SW480 (cell line): Measurements from ENCODE around the gene RETREG1.
A peak's percentile ranks its signal among the peaks of the same experiment; 100 is the strongest.

Source experiments
- DNase-seq: peaks from one replicate; pipeline ENCODE4 v3.0.0-alpha.2; 2016; ENCODE audit warnings: low spot score

Gene RETREG1

DNA sequence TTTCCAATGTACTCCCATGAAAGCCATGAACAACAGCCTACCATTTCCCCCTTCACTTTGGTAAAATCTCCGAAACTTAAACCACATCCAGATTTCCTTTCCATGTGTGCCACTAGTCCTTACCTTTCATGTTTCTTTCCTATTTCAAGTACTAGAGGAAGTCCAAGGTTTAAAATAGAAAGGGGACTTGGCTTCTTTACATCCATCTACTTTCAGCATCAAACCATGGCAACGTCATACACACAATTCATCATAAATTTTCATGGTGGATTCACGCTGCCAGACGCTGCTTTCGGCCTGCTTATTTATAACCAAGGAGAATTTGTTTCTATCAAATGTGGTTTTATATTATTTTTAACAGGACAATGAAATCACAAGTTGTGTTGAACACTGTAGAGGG lies 92.5 kb downstream of the RETREG1 start:
- no peak for DNase-seq

DNA sequence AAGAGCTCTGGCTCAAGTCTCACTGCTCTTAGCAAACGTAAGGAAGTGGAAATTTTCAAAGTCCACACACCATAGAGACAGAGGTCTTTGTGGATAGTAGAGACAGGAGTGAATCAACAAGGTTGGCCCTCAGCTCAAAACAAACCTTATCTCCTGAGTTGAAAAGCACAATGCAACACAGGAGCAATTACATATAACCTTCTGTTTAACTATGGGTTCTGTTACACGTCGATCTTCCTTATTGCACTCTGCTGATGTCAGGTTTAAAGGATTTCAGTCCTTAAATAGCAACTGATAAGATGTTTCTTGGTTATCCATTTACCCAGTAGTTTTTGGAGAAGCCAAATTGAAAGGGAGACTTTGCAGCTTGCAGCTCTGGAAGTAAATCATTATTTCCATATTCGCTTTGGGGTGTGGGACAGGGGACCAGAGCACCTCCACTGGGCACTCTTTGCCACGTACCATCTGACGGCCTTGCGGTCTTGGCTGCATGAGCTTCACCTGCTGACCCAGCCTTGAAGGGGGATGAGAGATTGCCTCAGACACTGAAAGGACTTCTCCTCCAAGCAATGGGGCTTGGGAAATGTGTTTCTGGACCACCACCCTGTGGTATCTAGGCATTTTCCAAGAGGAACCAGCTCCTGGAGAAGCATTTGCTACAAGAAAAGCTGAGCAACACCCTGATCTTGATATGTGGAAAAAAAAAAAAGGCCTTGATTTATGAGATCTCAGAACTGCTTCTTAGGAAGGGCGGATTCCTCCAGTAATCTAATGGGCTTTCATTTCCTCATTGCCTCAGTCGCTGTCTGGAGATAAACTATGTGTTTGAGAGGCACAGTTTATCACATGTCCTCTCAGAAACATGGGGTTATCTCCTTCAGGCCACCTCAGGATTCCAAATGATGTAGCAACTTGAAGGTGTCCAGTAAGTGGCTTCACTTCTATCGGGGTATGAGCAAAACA lies 95.0 kb downstream of the RETREG1 start:
- no peak for DNase-seq

DNA sequence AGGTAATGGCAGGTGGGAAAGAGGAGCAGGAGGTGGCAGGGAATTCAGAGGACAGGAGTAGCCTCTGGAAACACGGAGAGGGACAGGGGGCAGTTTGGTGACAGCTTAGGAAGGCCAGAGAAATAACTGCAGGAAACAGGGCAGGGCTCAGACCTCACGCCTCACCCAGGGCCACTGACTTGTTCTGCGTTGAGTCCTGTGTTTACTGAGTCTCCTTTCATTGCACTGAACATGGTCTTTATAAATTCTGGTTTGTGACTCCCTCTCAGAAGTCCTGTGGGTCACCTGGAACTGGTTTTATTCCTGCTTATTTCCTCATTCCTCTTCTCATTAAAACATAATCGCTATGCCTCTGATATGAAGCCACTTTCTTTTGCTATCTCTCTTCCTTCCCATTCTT lies 96.0 kb downstream of the RETREG1 start:
- DNase-seq = no peak

DNA sequence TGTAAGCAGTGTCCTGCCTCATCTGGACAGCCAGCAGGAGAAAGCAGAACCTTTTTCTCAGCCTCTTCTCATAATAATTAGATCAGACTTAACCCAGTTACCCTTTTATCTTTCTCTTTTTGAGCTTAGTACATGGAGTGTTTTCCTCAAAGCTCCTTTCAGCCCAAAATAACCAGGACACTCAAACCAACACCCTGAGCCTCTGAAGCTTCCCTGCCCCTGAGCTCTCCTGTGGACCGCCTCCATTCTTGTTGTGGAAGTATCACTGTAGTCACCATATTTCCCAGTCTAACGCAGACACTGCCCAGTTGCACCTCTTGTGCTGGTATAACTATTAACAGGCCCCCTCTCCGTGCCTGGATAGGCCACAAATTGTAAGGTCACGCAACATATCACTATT lies 97.4 kb downstream of the RETREG1 start:
- DNase-seq = no peak

DNA sequence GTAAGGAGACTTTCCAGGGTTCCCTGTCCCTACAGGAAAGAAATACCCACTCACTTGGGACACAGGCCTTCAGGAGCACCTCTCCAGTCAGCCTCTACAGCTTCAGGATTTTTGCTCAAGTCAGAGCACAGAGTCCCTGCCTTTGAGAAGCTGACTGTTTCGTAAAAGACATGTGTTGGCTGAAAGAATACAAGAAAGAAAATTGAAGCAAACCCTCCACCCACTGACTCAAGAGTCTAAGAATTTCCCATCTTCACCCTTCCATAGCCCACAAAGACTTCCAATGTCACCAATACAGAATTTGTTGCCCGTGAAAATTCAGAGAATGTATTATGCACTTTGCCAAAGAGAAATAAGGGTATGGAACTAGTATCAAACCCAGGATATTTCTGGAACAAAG lies 98.2 kb downstream of the RETREG1 start:
- DNase-seq = no peak

DNA sequence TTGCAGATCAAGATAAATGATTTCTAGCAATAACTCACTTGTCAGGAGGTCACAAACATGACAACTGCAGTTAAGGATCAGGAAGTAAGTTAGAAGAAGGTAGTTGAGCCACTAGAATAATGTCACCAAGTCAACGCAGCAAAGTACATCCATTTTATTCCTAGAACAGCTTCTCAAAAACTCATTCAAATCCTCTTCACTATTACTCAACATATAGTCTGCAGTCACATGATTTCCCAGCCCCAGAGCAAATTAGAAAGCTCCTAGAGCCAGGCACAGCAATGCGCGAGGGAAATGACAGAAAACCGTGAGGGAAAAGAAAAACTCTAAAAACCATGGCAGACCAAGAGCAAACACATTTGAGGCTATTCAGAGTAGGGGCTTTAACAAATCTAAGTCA lies 101.3 kb downstream of the RETREG1 start:
- no peak for DNase-seq

DNA sequence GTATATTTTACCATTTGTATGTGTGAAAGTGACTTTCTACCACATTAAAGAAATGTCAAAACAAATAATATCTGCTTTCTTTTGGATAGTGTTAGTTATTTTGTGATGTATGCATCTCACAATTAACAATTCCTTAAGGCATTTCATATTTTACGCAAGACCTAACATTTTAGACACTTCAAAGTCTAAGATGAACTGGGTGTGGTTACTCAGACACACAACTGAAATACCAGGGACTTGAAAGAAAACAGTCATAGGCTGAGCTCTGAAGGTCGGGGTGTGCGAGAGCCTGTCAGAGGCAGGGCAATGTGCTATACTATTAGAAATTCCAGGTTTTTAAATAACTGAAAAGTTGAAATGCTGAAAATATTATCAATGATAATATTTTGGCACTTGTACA lies 106.7 kb downstream of the RETREG1 start:
- DNase-seq = no peak

DNA sequence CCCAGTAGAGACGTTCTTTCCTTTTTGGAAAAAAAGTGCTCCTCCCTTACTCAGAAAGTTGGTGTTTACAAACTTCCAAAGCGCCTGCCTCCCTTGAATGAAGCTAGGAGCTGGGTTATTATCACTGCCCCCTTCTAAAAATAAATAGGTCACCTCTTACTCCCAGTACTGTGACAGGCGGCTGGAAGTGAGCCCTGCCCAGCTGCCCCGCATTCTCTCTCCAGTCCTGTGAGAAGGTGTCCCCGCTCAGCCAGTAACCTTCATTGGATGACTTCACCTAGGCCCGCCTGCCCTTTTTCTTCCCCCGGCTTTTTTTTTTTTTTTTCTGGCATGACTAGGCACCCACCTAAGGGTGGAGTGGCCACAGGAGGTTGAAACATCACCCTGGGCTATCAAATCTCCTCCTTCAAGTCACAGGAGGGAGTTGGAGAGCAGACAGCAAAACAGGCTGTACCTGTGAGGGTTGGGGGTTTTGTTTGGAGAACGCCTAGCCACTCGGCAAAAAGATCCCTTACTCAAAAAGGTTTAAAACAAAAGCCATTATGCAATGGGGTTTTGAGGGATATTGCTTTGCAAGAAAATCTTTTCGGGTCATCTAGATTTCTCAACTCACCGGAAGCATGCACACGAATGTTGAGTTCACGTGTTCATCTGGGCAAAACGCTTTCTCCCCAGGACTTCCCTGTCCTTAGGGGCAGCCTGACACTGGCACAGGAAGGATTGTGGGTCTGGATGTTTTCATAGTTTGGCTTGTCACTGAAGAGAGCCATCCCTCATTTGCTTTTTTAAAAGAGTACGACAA lies 107.9 kb downstream of the RETREG1 start:
- DNase-seq = peak; percentile 88

DNA sequence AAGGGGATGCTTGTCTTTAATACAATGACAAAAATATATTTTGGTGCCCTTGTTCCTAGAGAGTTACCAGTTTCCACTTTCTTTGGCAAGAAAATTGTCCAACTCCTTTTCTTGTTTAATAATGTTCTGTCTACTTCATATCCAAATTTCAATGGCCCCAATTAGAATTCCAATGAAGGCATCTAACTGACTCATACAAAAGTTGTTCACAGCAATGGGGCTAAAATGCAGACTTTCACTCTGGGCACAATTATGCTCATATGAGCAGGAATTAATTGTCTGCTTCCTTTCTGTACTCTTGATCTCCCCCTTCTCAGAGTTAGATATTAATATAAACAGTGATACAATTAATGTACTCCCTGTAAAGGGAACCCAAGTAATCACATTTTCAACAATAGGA lies 109.1 kb downstream of the RETREG1 start:
- DNase-seq = no peak

DNA sequence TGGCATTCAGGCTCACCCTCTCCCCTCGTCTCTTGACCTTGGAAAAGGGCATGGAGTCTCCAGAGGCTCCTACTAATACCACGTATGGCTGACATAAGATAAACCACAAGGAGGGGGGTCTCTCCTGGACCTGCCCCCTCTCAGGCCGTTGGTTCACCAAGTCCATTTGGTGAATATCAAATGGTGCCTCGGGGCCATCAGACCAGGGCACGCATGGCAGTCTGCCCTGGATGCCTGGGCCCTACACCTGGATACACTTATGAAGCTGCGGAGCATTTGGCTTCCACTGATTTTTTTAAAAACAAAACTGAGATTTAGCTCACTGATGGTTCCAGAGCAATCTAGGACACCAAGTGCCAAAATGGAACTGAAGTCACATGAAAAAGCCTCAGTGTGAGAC lies 110.9 kb downstream of the RETREG1 start:
- DNase-seq = no peak

DNA sequence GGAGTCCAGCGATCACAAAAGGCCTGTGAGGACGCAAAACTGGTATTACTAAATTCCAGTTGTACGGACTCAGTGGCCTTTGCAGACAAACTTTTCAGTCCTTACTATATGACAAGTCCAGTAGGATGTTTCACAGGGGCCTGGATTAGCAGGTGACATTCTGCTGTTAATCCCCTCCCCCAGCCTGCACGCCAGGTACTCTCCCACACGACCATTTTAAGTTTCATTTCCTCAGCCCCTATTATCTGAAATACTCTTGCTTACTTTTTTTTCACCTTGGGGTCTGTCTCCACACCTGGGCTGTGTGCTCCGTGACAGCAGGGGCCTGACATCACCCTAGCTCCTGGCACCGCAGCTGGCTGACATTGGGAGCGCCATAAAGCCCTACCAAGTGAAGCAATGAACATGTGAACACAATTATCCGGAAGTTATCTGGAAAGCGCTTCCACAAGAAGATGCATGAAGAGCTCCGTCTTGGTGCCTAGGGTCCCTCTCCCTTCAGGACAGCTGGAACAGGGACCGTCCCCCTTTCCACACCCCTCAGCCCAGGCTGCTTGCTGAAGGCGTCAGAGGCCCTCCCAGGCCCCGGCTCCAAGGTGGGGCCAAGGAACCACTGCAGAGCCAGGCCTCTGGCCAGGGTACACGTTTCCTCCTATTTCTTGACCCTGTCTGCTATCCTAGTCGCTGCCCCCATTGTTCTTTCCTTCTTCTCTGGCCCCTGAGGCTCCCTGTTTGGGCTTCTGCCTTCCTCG lies 111.5 kb downstream of the RETREG1 start:
- DNase-seq = no peak

DNA sequence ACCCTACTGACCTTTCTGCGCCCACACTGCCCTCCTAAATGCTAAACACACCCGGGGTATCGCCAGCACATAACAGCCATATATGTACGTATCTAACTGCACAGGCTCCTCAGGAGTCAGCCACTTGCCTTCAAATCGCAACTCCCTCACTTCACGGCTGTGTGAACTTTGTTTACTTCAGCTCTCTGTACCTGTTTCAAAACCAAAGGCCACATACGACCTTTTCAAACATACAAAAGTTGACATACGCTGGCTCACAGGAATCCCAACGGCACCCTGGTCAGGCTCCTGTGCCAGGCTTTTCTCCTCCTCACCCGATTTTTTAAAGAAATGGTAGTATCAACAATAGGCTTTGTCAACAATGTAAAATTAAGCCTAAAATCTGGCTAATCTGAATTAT lies 112.2 kb downstream of the RETREG1 start:
- no peak for DNase-seq

DNA sequence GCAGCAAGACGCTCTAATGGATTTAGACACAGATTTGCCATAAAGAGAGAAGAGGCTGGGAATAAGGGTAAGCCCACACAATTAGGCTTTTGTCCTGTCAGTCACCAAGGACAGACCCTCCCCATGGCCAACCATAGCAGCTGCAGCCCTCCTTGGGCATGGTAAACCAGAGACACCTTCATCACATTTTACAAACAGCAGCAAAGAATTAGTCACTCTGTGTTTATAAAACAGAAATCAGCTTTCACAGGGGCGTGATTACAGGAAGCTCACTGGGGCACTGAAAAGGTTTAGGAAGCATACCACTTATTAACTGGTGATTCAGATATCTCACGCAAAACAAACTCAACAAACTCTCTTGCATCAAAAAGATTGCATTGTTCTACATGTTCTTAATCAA lies 113.9 kb downstream of the RETREG1 start:
- DNase-seq = no peak

DNA sequence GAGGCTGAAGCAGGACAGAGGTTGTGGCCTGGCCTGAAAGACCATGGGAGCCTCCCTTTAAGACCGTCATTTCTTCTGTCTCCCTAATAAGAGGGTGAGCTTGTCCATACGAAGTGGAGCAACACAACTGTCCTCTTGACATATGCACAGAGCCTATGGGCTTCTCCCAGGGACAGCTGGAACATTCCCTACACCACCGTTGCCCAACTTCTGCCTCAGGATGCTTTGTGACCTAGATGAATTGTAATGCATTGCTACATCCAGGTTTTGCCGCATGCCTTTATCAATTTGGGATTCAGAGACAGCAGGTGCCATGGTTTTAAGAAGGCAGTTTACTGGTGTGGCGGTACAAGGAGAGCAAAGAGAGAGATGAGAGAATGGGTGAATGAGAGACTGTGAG lies 116.8 kb downstream of the RETREG1 start:
- DNase-seq = no peak

DNA sequence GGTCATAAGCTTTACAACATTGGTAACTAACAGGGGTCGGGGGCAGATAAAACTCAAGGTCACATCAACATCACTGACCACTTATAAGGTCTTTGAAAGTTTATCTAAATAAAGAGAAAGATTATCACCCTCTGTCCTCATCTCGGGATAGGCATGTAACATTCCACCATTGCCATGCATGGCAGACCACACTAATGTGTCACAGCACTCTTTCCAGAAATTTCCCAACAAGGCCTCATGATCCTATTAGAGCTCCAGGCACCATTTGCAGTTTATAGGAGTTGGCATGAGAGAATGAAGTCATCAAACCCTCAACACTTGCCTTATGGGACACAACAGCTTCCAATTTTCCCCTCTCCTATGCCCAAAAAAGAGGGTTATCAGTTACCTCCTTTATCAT lies 119.3 kb downstream of the RETREG1 start:
- no peak for DNase-seq

DNA sequence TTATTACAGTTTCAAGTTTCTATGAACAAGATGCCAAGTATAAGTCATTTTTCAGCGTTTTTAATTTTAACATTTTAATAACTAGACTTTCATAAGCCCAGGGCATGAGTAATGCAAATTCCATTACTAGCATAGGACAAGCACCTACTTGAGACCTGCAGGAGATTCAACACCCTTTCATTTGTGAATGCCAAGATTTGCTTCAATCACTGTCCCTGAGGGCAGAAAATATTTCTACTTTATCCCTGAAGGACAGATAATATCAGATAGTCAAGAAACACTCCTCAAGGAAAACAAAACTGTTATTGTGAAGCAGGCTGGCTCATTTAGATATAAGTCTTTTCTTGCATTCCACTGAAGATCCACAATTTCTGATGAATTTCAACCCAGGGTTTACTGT lies 123.5 kb downstream of the RETREG1 start:
- DNase-seq = no peak

DNA sequence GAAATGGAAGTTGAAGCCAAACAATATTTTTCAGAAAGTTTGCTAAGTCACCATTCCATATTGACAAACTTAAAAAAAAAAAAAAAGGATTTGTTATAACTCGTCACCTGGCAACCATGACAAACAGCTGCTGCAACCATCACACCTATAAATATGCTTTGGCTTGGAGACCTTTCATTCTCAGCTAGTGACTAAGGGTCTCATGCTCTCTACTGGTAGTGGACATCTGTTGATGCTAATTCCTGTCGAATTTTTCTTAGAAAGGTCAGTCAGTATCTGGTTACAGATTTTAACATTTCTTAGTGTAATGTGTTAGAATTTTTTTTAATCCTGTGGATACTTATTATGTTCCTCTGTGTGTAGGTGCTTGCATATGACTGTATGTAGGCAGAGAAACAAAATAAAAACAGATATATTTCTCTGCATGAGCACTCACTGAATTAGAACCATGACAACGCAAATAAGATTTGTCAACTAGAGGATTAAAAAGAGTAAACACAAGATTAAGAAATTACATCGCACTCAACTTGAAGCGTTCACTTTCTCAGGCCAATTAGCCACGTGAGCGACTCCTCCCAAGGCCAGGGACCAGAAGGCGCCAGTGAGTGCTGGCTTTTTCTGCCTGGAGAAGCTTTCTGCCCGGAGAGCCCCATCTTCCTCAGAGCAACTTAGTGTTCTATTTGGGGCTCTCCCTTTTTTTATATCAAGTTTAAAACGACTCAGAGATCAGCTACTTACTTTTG lies 124.2 kb downstream of the RETREG1 start:
- peak; percentile 28 for DNase-seq

DNA sequence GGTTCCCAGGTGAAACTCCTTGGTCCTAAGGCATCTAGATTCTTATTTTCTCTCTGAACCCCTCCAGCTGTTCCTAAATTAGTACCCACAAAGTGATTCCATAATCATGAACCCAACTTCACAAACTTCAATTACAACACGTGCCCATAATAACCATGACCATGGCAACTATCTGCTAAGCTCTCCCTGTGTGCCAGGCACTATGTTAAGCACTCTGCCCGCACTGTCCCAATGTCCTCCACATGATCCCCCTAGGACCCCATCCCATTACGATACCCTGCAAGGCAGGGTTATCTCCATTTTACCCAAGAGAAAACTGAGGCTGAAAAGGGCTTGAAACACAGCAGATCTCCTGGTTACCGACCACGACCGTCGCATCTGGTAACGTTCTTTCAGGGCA lies 125.9 kb downstream of the RETREG1 start:
- DNase-seq = no peak

DNA sequence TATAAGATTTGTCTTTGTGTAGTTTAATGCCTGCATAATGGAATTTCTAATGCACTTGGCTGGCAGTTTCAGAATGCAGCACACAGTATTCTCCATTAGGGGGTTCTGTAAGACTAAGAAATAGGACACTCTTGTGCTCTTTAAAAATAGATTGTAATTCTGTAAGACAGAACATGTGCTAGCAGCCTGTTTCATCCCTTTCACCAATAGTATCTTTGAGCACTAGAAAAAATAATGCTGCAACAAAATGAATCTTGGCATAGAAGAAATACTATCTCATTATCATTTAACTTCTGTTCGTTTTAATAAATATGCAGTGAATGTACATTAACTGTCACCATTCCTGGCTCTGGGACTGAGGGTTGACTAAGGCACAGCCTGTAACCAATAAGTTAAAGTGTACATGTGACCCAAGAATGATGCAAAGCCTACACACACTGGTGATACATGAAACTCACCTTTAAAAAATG lies 127.4 kb downstream of the RETREG1 start:
- peak; percentile 76 for DNase-seq

DNA sequence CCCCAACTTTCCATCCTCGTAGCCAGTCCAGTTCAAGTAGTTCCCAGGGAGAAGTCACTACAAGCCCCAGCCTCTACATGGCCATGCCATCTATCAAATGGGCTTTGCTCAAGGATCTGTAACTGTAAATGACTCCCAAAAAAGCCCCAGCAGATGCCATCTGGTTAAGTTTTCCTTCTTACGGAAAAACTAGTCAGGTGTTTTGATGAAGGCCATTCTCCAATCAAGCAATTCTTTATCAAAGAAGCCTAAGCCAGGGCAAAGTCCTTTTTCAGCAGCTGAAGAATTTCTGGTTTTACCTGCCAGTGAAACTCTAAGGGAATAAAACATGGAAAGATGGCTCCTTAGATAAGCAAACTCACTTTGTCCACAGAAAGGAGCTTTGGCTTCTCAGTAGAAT lies 129.3 kb downstream of the RETREG1 start:
- DNase-seq = no peak

DNA sequence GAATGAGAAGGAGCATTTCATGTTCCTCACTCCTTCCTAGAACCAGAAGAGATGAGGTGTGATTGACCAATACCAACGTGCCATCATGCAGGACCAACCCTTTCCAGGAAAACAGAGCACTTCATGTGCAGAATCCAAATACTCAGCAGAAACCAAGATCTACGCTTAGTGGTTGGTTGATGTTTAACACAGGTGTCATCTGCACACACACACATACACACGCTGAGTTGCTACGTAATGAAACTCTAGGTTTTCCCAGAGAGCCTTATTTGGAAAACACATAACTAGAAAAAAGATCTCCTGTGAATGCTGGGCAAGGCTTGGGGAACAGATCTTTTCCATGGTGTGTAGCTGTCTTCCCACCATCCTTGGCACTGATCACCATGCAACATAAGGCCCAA lies 130.1 kb downstream of the RETREG1 start:
- no peak for DNase-seq

DNA sequence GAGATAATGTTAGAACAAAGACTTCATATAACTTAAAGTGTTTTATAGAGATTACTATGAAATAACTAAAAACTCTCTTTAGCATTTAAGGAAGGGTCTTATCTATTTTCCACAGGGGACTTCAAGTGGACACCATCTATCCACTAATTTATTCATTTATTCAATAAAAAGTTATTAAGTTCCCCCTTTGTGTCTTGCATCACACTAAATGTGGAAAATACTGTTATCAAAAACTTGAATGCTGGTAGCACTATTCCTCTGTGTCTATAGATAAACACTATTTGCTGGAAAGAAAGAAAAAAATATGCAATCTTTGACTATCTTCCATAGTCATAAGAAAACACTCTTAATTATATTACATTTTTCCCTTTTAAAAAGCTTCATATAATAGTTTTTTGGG lies 131.1 kb downstream of the RETREG1 start:
- no peak for DNase-seq
